Keratinocyte (primary cell): ENCODE data around the gene ZGPAT. TPM values are rescaled to one million over a fixed set of nuclear protein-coding genes. Genes with fewer than 3 reads are reported as not detected.

Source experiments
- DNase-seq: peaks from one replicate; pipeline ENCODE4 v3.0.0-alpha.2; 2011; ENCODE audit warnings: low read depth, missing footprints, low spot score
- FAIRE-seq: peaks from 2 replicates; lab custom pipeline; 2011; peaks lifted over from hg19 to GRCh38; lab: Jason Lieb, UNC
- H2AFZ ChIP-seq: 2 replicates; pipeline ENCODE4 v1.6.0; 2012; ENCODE audit warnings: low read length, control low read depth, inconsistent platforms; ENCODE audit not compliant: control insufficient read depth
- H3K27ac ChIP-seq: 2 replicates; pipeline ENCODE4 v1.5.1; 2011; ENCODE audit warnings: low read length; ENCODE audit not compliant: control insufficient read depth, insufficient read depth
- H3K27me3 ChIP-seq: 3 replicates; pipeline ENCODE4 v1.6.0; 2011; ENCODE audit warnings: low read length; ENCODE audit not compliant: control insufficient read depth, insufficient read depth; ENCODE audit errors: extremely low read depth
- H3K36me3 ChIP-seq, 2 experiments: 2 replicates in 1 of 2; 3 replicates in 1 of 2; pipeline ENCODE4 v1.5.1; 2011; ENCODE audit warnings: low read length in 2 of 2, mild to moderate bottlenecking in 1 of 2; ENCODE audit not compliant: control insufficient read depth in 2 of 2, insufficient read depth in 2 of 2; ENCODE audit errors: extremely low read depth in 1 of 2
- H3K4me1 ChIP-seq: 3 replicates; pipeline ENCODE4 v1.5.1; 2011; ENCODE audit warnings: low read length; ENCODE audit not compliant: control insufficient read depth, insufficient read depth; ENCODE audit errors: extremely low read depth
- H3K4me2 ChIP-seq: 3 replicates; pipeline ENCODE4 v1.6.0; 2011; ENCODE audit warnings: low read depth, low read length; ENCODE audit not compliant: control insufficient read depth, insufficient read depth; ENCODE audit errors: extremely low read depth
- H3K4me3 ChIP-seq, 3 experiments: fragments of 200-600 bp in 1 of 3; sonication (generic) in 1 of 3; 2 replicates in 2 of 3; 3 replicates in 1 of 3; pipeline ENCODE4 v1.5.1; 2011 to 2016; ENCODE audit warnings: low read length in 3 of 3, mild to moderate bottlenecking in 3 of 3, control low read depth in 2 of 3, inconsistent platforms in 1 of 3, low read depth in 1 of 3, mixed read lengths in 1 of 3, mixed run types in 1 of 3, moderate library complexity in 1 of 3; ENCODE audit not compliant: control insufficient read depth in 2 of 3, insufficient read depth in 2 of 3; ENCODE audit errors: extremely low read depth in 1 of 3
- H3K79me2 ChIP-seq: 2 replicates; pipeline ENCODE4 v1.6.0; 2012; ENCODE audit warnings: low read length; ENCODE audit not compliant: control insufficient read depth, insufficient read depth
- H3K9ac ChIP-seq: 3 replicates; pipeline ENCODE4 v1.6.0; 2011; ENCODE audit warnings: low read length; ENCODE audit not compliant: control insufficient read depth, insufficient read depth; ENCODE audit errors: extremely low read depth
- H3K9me1 ChIP-seq: 3 replicates; pipeline ENCODE4 v1.6.0; 2011; ENCODE audit warnings: low read length; ENCODE audit not compliant: control insufficient read depth, insufficient read depth; ENCODE audit errors: extremely low read depth
- H3K9me3 ChIP-seq: 2 replicates; pipeline ENCODE4 v1.5.1; 2012; ENCODE audit warnings: low read depth, low read length; ENCODE audit not compliant: control insufficient read depth
- H4K20me1 ChIP-seq: 3 replicates; pipeline ENCODE4 v1.6.0; 2011; ENCODE audit warnings: low read length; ENCODE audit not compliant: control insufficient read depth, insufficient read depth; ENCODE audit errors: extremely low read depth
- CTCF ChIP-seq, 3 experiments: IDR thresholded peaks in 1 of 3; conservative IDR thresholded peaks in 1 of 3; optimal IDR thresholded peaks in 1 of 3; 2 replicates in 2 of 3; 3 replicates in 1 of 3; pipeline versions ENCODE3 to v1.5.1; 2011; ENCODE audit warnings: low read length in 3 of 3, mild to moderate bottlenecking in 3 of 3, moderate library complexity in 2 of 3, control low read depth in 1 of 3, inconsistent platforms in 1 of 3; ENCODE audit not compliant: insufficient read depth in 2 of 3; ENCODE audit errors: extremely low read depth in 1 of 3
- EZH2 ChIP-seq: IDR thresholded peaks from one replicate; pipeline ENCODE4 v1.6.1; 2012; ENCODE audit warnings: inconsistent platforms, mild to moderate bottlenecking, low read length, moderate library complexity
- dilution Hi-C: fragments of 300-500 bp; cut with MboI; formaldehyde crosslinking; loops from one replicate; pipeline ENCODE4 v1.7.0; 2020; ENCODE audit warnings: low sequenced_read_pairs; ENCODE audit not compliant: extremely low pct_ligation_motif_present
- polyA plus RNA-seq, 5 experiments: library from polyadenylated mRNA; depleted of rRNA in 3 of 5; stranded (reverse) in 3 of 5; stranded (forward) in 1 of 5; unstranded in 1 of 5; fragments of >200 nt; gene quantifications; 1 replicate in 1 of 5; 2 replicates in 3 of 5; 3 replicates in 1 of 5; pipeline versions ENCODE4 v1.2.1 to v1.2.3, GENCODE V29; 2011 to 2012; ENCODE audit warnings: missing spikeins in 2 of 5, low read depth in 1 of 5, low replicate concordance in 1 of 5
- small RNA-seq, 3 experiments: library from RNA; depleted of rRNA; stranded (forward); fragments of <200 nt; gene quantifications; one replicate each; pipeline ENCODE3, GENCODE V24; 2012; ENCODE audit warnings: low read depth in 3 of 3, low replicate concordance in 1 of 3; ENCODE audit not compliant: insufficient read length in 3 of 3

ZGPAT gene
- polyA plus RNA-seq, 1 donor (not counting 4 experiments of a cell fraction or from before 2014, with no cell fraction given), result 7.8 TPM

DNA sequence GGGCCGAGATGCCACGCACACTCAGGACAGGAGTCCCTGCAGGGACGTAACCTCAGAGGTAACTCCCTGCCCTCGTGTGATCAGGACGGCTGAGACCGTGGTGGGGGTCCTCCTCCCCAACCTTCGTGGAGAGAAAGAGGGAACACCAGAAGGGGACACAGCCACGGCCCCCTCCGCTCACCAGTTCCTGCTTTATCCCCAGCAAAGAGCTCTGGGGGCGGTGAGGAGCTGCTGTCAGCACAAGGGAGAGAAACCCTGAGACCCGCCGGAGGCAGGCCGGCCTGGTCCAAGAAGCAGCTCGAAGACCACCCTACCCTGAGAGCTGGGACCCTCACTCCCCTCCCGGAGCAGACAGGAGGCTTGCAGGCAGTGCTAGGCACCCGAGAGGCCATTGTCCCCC, 76.1 kb downstream of the ZGPAT start:
- no peak for TF ChIP-seq CTCF (optimal IDR thresholded peaks at IDR 0.05 in 1 of 3, IDR thresholded peaks at IDR 0.05 in 1 of 3, conservative IDR thresholded peaks at IDR 0.05 in 1 of 3; ENCODE audit: extremely low read depth in 1 of 3, insufficient read depth in 2 of 3, low read length in 3 of 3)
- TF ChIP-seq EZH2, result no peak
- H4K20me1 ChIP-seq, result no peaks in the 10 kb centered on the region
- DNase-seq (no peak), FAIRE-seq (no peak)
- no peak overlapping the region for H3K4me2 ChIP-seq
- H3K9me1 ChIP-seq, result no peaks in the 10 kb centered on the region
- no peaks in the 10 kb centered on the region for H3K79me2 ChIP-seq
- no peaks in the 10 kb centered on the region for H3K9me3 ChIP-seq
- no peaks in the 10 kb centered on the region for H3K4me1 ChIP-seq
- no peak overlapping the region for H2AFZ ChIP-seq
- no peak overlapping the region for H3K4me3 ChIP-seq
- no peaks in the 10 kb centered on the region for H3K36me3 ChIP-seq
- H3K27ac ChIP-seq, result no peak overlapping the region
- dilution Hi-C loops, result no loop called here
- no peaks in the 10 kb centered on the region for H3K27me3 ChIP-seq
- no peak overlapping the region for H3K9ac ChIP-seq

- Histone ChIP-seq H3K27ac (no peak overlapping the region), H3K79me2 (no peaks in the 10 kb centered on the region), H4K20me1 (no peaks in the 10 kb centered on the region), H3K27me3 (no peaks in the 10 kb centered on the region), H3K36me3 (no peaks in the 10 kb centered on the region), H3K4me2 (no peak overlapping the region), H3K9ac (no peak overlapping the region), H3K9me3 (no peaks in the 10 kb centered on the region), H3K4me3 (no peak overlapping the region), H3K9me1 (no peaks in the 10 kb centered on the region), H2AFZ (no peak overlapping the region), H3K4me1 (no peaks in the 10 kb centered on the region)
- no peak for FAIRE-seq
- dilution Hi-C loops, result no loop called here
- no peak for TF ChIP-seq CTCF (optimal IDR thresholded peaks at IDR 0.05 in 1 of 3, IDR thresholded peaks at IDR 0.05 in 1 of 3, conservative IDR thresholded peaks at IDR 0.05 in 1 of 3; ENCODE audit: extremely low read depth in 1 of 3, insufficient read depth in 2 of 3, low read length in 3 of 3)
- TF ChIP-seq EZH2, result no peak
- DNase-seq, result no peak
Measured at GRCh38 chr20:63785691-63786131, 77.9 kb downstream of the ZGPAT start.

Small RNA genes lying within 50 kb of the gene (small RNA-seq; reads per million reads assigned to genes)
- gene LIME1 (0 reads per million in 3 experiments), gene TNFRSF6B (0 reads per million in 3 experiments)

Other genes with a start within 250 kb of the ZGPAT start
- 0.12 TPM in 1 of 3 replicates, not detected in the others for gene KCNQ2, start 235.4 kb upstream of the ZGPAT start, polyA plus RNA-seq
- 0.12 to 0.77 TPM (median 0.31 TPM) in 3 replicates for gene EEF1A2, start 209.0 kb upstream of the ZGPAT start, polyA plus RNA-seq
- gene PPDPF, start 187.3 kb upstream of the ZGPAT start, polyA plus RNA-seq, result 8.8 to 68.4 TPM (median 16.4 TPM) in 3 replicates
- 28.5 to 38.9 TPM (median 37.0 TPM) in 3 replicates for gene PTK6, start 170.7 kb upstream of the ZGPAT start, polyA plus RNA-seq
- gene SRMS, start 160.3 kb upstream of the ZGPAT start, polyA plus RNA-seq, result 0.10 to 0.32 TPM (median 0.14 TPM) in 3 replicates
- 0.48 to 0.84 TPM (median 0.55 TPM) in 3 replicates for gene FNDC11, start 153.9 kb upstream of the ZGPAT start, polyA plus RNA-seq
- gene HELZ2, start 133.8 kb upstream of the ZGPAT start, polyA plus RNA-seq, result 14.8 to 29.0 TPM (median 24.3 TPM) in 3 replicates
- 5.1 to 8.4 TPM (median 6.2 TPM) in 3 replicates for gene GMEB2, start 80.9 kb upstream of the ZGPAT start, polyA plus RNA-seq
- gene STMN3, start 54.6 kb upstream of the ZGPAT start, polyA plus RNA-seq, result 9.2 to 12.0 TPM (median 10.5 TPM) in 3 replicates
- gene RTEL1, start 49.7 kb upstream of the ZGPAT start, polyA plus RNA-seq, result 7.7 to 12.4 TPM (median 11.2 TPM) in 3 replicates
- gene TNFRSF6B, start 11.4 kb upstream of the ZGPAT start, polyA plus RNA-seq, result 51.9 to 151 TPM (median 58.1 TPM) in 3 replicates
- gene ARFRP1, start 63 bp upstream of the ZGPAT start, polyA plus RNA-seq, result 29.7 to 37.4 TPM (median 30.4 TPM) in 3 replicates
- gene LIME1, start 28.6 kb downstream of the ZGPAT start, polyA plus RNA-seq, result 0.60 to 3.5 TPM (median 0.75 TPM) in 3 replicates
- gene SLC2A4RG, start 31.7 kb downstream of the ZGPAT start, polyA plus RNA-seq, result 18.3 to 33.6 TPM (median 23.5 TPM) in 3 replicates
- 0.12 to 0.18 TPM (median 0.13 TPM) in 3 replicates for gene ZBTB46, start 123.2 kb downstream of the ZGPAT start, polyA plus RNA-seq
- gene ABHD16B, start 153.5 kb downstream of the ZGPAT start, polyA plus RNA-seq, result not detected in 3 replicates
- gene TPD52L2, start 157.2 kb downstream of the ZGPAT start, polyA plus RNA-seq, result 177 to 208 TPM (median 200 TPM) in 3 replicates
- gene DNAJC5, start 187.1 kb downstream of the ZGPAT start, polyA plus RNA-seq, result 43.7 to 62.0 TPM (median 59.0 TPM) in 3 replicates
- gene UCKL1, start 248.4 kb downstream of the ZGPAT start, polyA plus RNA-seq, result 24.1 to 42.2 TPM (median 28.7 TPM) in 3 replicates